GM23248 (cell line): ENCODE results near the gene HPN.

Experiments used
- EZH2 ChIP-seq: fragments of 200-600 bp; sonication (generic); IDR thresholded peaks from 2 replicates; pipeline ENCODE4 v1.6.1; 2018; ENCODE audit warnings: antibody characterized with exemption, mild to moderate bottlenecking; ENCODE audit not compliant: insufficient read depth, poor library complexity, severe bottlenecking
- EZH2phosphoT487 ChIP-seq: fragments of 200-600 bp; sonication (generic); IDR thresholded peaks from 2 replicates; pipeline ENCODE4 v1.6.1; 2018; ENCODE audit warnings: antibody characterized with exemption, moderate library complexity, mild to moderate bottlenecking, low read depth; ENCODE audit not compliant: insufficient read depth

- TF ChIP-seq EZH2 = no peak
- TF ChIP-seq EZH2phosphoT487 = no peak
Measured at GRCh38 chr19:35006342-35006998, 35.1 kb upstream of the HPN start.
